SK-N-MC (cell line): ENCODE data around the gene SYT6.

Experiments
- EZH2 ChIP-seq: fragments of 200-600 bp; sonication (generic); IDR thresholded peaks from one replicate; pipeline ENCODE4 v1.6.1; 2017; ENCODE audit warnings: antibody characterized with exemption
- POLR2AphosphoS5 ChIP-seq: IDR thresholded peaks from 2 replicates; pipeline ENCODE4 v1.6.1; 2012; ENCODE audit warnings: mild to moderate bottlenecking, low read depth, low read length, borderline replicate concordance

DNA sequence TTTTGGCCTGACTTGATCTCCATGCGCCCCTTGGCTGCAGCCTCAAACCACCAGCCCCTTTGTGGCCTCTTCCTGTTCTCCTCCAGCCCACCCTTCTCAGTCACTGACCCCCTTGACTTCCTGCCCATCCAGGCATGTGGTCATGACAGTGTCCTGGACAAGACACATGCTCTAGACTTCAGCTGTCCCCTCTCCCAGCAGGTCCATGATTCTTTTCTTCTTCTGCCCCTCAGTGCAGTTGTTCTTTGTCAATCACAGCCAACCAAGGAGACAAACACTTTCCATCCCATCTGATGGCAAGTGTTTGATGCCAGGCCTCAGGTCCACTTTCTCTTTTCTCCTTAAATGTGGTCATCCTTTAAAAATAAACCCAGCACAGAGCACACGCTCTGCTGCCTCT is 49.7 kb downstream of the SYT6 start:
- TF ChIP-seq EZH2 (no peak), POLR2AphosphoS5 (no peak)
